HT1080 (cell line): ENCODE results near the gene LIN52. TPM values are rescaled to one million over a fixed set of nuclear protein-coding genes. Genes with fewer than 3 reads are reported as not detected.

Experiments
- DNase-seq: peaks from one replicate; pipeline ENCODE4 v3.0.0-alpha.2; 2015; ENCODE audit warnings: low read depth
- total RNA-seq: library from RNA; depleted of rRNA; stranded (reverse); fragments of >200 nt; shearing (Covaris generic); gene quantifications from 2 replicates; pipeline ENCODE4 v1.2.3, GENCODE V29; 2014

Gene LIN52
- total RNA-seq, 1 experiment from 2014 or later, result 8.7 TPM

GRCh38 chr14:74190927-74191575 is 106.3 kb downstream of the LIN52 start:
- no peak for DNase-seq

- no peak for DNase-seq
Measured at GRCh38 chr14:74194506-74195274, 109.9 kb downstream of the LIN52 start.

- no peak for DNase-seq
Measured at GRCh38 chr14:74195623-74196022, 110.9 kb downstream of the LIN52 start.

- no peak for DNase-seq
Measured at GRCh38 chr14:74198441-74199234, 113.9 kb downstream of the LIN52 start.

GRCh38 chr14:74202113-74202512 is 117.4 kb downstream of the LIN52 start:
- DNase-seq, result no peak

GRCh38 chr14:74203639-74204038 is 118.9 kb downstream of the LIN52 start:
- no peak for DNase-seq

- DNase-seq, result no peak
Measured at GRCh38 chr14:74204491-74204890, 119.7 kb downstream of the LIN52 start.

GRCh38 chr14:74205882-74206281 is 121.1 kb downstream of the LIN52 start:
- DNase-seq, result no peak

- DNase-seq, result no peak
Measured at GRCh38 chr14:74207943-74208342, 123.2 kb downstream of the LIN52 start.

GRCh38 chr14:74208642-74209041 is 123.9 kb downstream of the LIN52 start:
- no peak for DNase-seq

- DNase-seq, result no peak
Measured at GRCh38 chr14:74211945-74212580, 127.3 kb downstream of the LIN52 start.

- no peak for DNase-seq
Measured at GRCh38 chr14:74213907-74214803, 129.4 kb downstream of the LIN52 start.

GRCh38 chr14:74216671-74217070 is 131.9 kb downstream of the LIN52 start:
- no peak for DNase-seq

GRCh38 chr14:74217672-74218448 is 133.1 kb downstream of the LIN52 start:
- DNase-seq, result peak; percentile 53

GRCh38 chr14:74218462-74218861 is 133.7 kb downstream of the LIN52 start:
- no peak for DNase-seq

GRCh38 chr14:74219277-74220205 is 134.8 kb downstream of the LIN52 start:
- DNase-seq, result no peak

GRCh38 chr14:74220991-74221390 is 136.2 kb downstream of the LIN52 start:
- DNase-seq, result no peak

- DNase-seq, result no peak
Measured at GRCh38 chr14:74221741-74222140, 137.0 kb downstream of the LIN52 start.

- no peak for DNase-seq
Measured at GRCh38 chr14:74223016-74223415, 138.3 kb downstream of the LIN52 start.
